Subcutaneous abdominal adipose tissue (tissue), 5 donors: Measurements from ENCODE around the gene IGSF21.
"Not testable (repeated sequence)": the region's sequence is repeated elsewhere in the genome, so short reads cannot be mapped to it uniquely, and the experiment has no call there.

Experiments used
- H3K27ac ChIP-seq: one replicate; pipeline ENCODE4 v1.7.0; 2013; ENCODE audit warnings: low read depth, mild to moderate bottlenecking, inconsistent platforms, low read length, moderate library complexity
- H3K27me3 ChIP-seq, 5 donors: one replicate each; pipeline ENCODE4 v1.7.0; 2013; ENCODE audit warnings: low read length in 5 of 5, inconsistent platforms in 1 of 5; ENCODE audit not compliant: control insufficient read depth in 5 of 5, insufficient read depth in 4 of 5
- H3K36me3 ChIP-seq, 5 donors: one replicate each; pipeline ENCODE4 v1.7.0; 2013; ENCODE audit warnings: low read length in 5 of 5; ENCODE audit not compliant: control insufficient read depth in 5 of 5, insufficient read depth in 5 of 5
- H3K4me1 ChIP-seq, 5 donors: one replicate each; pipeline ENCODE4 v1.7.0; 2013; ENCODE audit warnings: low read length in 5 of 5, mild to moderate bottlenecking in 3 of 5, moderate library complexity in 1 of 5; ENCODE audit not compliant: control insufficient read depth in 5 of 5, insufficient read depth in 5 of 5
- H3K4me3 ChIP-seq, 5 donors: one replicate each; pipeline ENCODE4 v1.7.0; 2013; ENCODE audit warnings: low read length in 5 of 5, low read depth in 1 of 5
- H3K9ac ChIP-seq, 5 donors: one replicate each; pipeline ENCODE4 v1.7.0; 2013; ENCODE audit warnings: low read length in 5 of 5, mild to moderate bottlenecking in 4 of 5, moderate library complexity in 3 of 5
- H3K9me3 ChIP-seq, 5 donors: one replicate each; pipeline ENCODE4 v1.7.0; 2013; ENCODE audit warnings: low read length in 5 of 5; ENCODE audit not compliant: control insufficient read depth in 5 of 5
- donor health status: healthy.
- donor health status: healthy.
- donor health status: healthy.
- donor health status: healthy.
- donor health status: healthy.

The IGSF21 gene

DNA sequence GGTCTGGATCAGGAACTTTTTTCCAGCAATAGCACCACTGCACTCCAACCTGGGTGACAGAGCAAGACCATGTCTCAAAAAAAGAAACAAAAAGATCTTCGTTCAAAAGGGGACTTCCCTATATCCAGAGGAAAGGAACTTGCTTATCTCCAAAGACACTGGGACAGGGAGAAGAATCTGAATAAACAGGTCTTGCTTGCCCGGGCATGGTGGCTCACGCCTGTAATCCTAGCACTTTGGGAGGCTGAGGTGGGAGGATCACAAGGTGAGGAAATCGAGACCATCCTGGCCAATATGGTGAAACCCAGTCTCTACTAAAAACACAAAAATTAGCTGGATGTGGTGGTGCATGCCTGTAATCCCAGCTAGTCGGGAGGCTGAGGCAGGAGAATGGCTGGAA, 308.5 kb downstream of the IGSF21 start:
- not testable (repeated sequence) for H3K36me3 ChIP-seq, H3K27me3 ChIP-seq, H3K9ac ChIP-seq, H3K27ac ChIP-seq, H3K4me3 ChIP-seq, H3K4me1 ChIP-seq
- peaks cover 0 to 22% (median 12%) of the 10 kb centered on the region in 5 donors for H3K9me3 ChIP-seq

GRCh38 chr1:18417316-18418269, 310.0 kb downstream of the IGSF21 start:
- no peak overlapping the region for H3K4me3 ChIP-seq
- peaks cover 0 to 4% (median 0%) of the 10 kb centered on the region in 5 donors for H3K4me1 ChIP-seq
- H3K27ac ChIP-seq, result no peak overlapping the region
- no peak overlapping the region for H3K9ac ChIP-seq
- peaks cover 0 to 8% (median 5%) of the 10 kb centered on the region in 5 donors for H3K27me3 ChIP-seq
- H3K36me3 ChIP-seq, result no peaks in the 10 kb centered on the region
- H3K9me3 ChIP-seq, result peaks cover 0 to 7% (median under 1%) of the 10 kb centered on the region in 5 donors

- no peak overlapping the region for H3K9ac ChIP-seq
- H3K4me3 ChIP-seq, result no peak overlapping the region
- no peak overlapping the region for H3K27ac ChIP-seq
- H3K4me1 ChIP-seq, result no peaks in the 10 kb centered on the region
- no peaks in the 10 kb centered on the region for H3K36me3 ChIP-seq
- H3K9me3 ChIP-seq, result no peaks in the 10 kb centered on the region
- H3K27me3 ChIP-seq, result peaks cover 0 to 5% (median 4%) of the 10 kb centered on the region in 5 donors
Observed at GRCh38 chr1:18419113-18419844, 311.7 kb downstream of the IGSF21 start.

DNA sequence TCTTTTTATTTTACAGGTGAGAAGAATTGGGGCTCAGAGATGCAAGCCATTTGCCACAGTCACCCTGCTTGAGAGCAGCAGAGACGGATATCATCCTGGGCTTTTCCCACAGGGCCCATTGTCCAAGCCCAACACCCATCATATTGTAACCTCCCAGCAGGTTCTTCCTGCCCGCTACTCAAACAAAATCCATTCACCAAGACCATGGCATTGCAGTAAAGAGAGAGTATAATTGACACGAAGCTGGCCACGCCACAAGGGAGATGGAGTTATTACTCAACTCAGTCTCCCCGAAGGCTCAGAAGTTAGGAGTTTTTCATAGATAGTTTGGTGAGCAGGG, 312.2 kb downstream of the IGSF21 start:
- H3K27ac ChIP-seq, result no peak overlapping the region
- H3K4me1 ChIP-seq, result no peaks in the 10 kb centered on the region
- no peak overlapping the region for H3K4me3 ChIP-seq
- H3K27me3 ChIP-seq, result peaks cover 0 to 4% (median 2%) of the 10 kb centered on the region in 5 donors
- no peaks in the 10 kb centered on the region for H3K9me3 ChIP-seq
- H3K36me3 ChIP-seq, result no peaks in the 10 kb centered on the region
- no peak overlapping the region for H3K9ac ChIP-seq

DNA sequence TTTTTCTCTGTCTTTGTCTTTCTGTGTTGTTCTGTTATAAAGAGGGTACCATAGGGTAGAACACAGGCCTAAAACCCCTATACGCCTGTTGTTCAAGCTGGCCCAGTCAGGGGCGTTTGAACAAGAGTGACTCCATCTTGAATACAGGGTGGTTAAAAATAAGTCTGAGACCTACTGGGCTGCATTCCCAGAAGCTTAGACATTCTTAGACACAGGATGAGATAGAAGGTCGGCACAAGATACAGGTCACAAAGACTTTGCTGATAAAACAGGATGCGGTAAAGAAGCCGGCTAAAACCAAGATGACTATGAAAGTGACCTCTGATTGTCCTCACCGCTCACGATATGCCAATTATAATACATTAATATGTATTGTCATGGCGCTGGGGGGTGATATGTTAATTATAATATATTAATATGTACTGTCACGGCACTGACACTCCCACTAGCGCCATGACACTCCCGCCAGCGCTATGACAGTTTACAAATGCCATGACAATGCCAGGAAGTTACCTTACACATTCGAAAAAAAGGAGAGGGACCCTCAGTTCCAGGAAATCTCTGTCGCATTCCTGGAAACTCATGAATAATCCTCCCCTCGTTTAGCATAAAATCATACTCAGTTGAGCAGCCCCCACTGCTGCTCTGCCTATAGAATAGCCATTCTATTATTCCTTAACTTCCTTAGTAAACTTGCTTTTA, 314.6 kb downstream of the IGSF21 start:
- Histone ChIP-seq H3K27ac (no peak overlapping the region), H3K4me1 (no peaks in the 10 kb centered on the region), H3K4me3 (no peak overlapping the region), H3K9ac (no peak overlapping the region), H3K27me3 (peaks cover 0 to 5% (median 0%) of the 10 kb centered on the region in 5 donors), H3K9me3 (peaks cover 3 to 13% (median 8%) of the 10 kb centered on the region in 5 donors), H3K36me3 (no peaks in the 10 kb centered on the region)

GRCh38 chr1:18422954-18423353, 315.4 kb downstream of the IGSF21 start:
- H3K27ac ChIP-seq, result no peak overlapping the region

GRCh38 chr1:18426580-18426979, 319.0 kb downstream of the IGSF21 start:
- Histone ChIP-seq H3K36me3 (no peaks in the 10 kb centered on the region), H3K27ac (no peak overlapping the region), H3K27me3 (peaks cover 0 to 5% (median 0%) of the 10 kb centered on the region in 5 donors), H3K9ac (no peak overlapping the region), H3K4me1 (no peaks in the 10 kb centered on the region), H3K9me3 (peaks cover 3 to 13% (median 10%) of the 10 kb centered on the region in 5 donors), H3K4me3 (no peak overlapping the region)

More at GRCh38 chr1:18422954-18423353, 315.4 kb downstream of the IGSF21 start:
- peaks cover 3 to 13% (median 10%) of the 10 kb centered on the region in 5 donors for H3K9me3 ChIP-seq
- H3K27me3 ChIP-seq, result peaks cover 0 to 5% (median 0%) of the 10 kb centered on the region in 5 donors
- no peak overlapping the region for H3K4me3 ChIP-seq
- no peaks in the 10 kb centered on the region for H3K4me1 ChIP-seq
- no peak overlapping the region for H3K9ac ChIP-seq
- H3K36me3 ChIP-seq, result no peaks in the 10 kb centered on the region
